Trophoblast cell (in vitro differentiated cells and primary cell): ENCODE measurements around the gene ADSS1.
A peak's percentile ranks its signal among the peaks of the same experiment; 100 is the strongest.

Experiments used
- DNase-seq, 2 donors: peaks; one replicate each; pipeline ENCODE4 v3.0.0-alpha.2; 2016
- H2AFZ ChIP-seq: 2 replicates; pipeline ENCODE4 v1.6.1; 2013; ENCODE audit warnings: low read length, moderate library complexity, mild to moderate bottlenecking; ENCODE audit not compliant: insufficient read depth, poor library complexity
- H2AK5ac ChIP-seq: 2 replicates; pipeline ENCODE4 v1.6.1; 2013; ENCODE audit warnings: mild to moderate bottlenecking, low read length
- H2BK120ac ChIP-seq: 2 replicates; pipeline ENCODE4 v1.6.1; 2013; ENCODE audit warnings: low read length, mild to moderate bottlenecking, moderate library complexity; ENCODE audit not compliant: insufficient read depth, poor library complexity
- H2BK12ac ChIP-seq: 2 replicates; pipeline ENCODE4 v1.6.1; 2013; ENCODE audit warnings: mild to moderate bottlenecking, low read length, moderate library complexity
- H2BK5ac ChIP-seq: 2 replicates; pipeline ENCODE4 v1.6.1; 2013; ENCODE audit warnings: low read length, low read depth, moderate library complexity, mild to moderate bottlenecking; ENCODE audit not compliant: poor library complexity
- H3K14ac ChIP-seq: 2 replicates; pipeline ENCODE4 v1.6.1; 2013; ENCODE audit warnings: mild to moderate bottlenecking, low read length
- H3K18ac ChIP-seq: 2 replicates; pipeline ENCODE4 v1.6.1; 2013; ENCODE audit warnings: mild to moderate bottlenecking, low read length
- H3K23ac ChIP-seq: 2 replicates; pipeline ENCODE4 v1.6.1; 2013; ENCODE audit warnings: low read length
- H3K27ac ChIP-seq: 2 replicates; pipeline ENCODE4 v1.5.1; 2013; ENCODE audit warnings: low read depth, mild to moderate bottlenecking, inconsistent platforms, low read length, moderate library complexity
- H3K27me3 ChIP-seq: 2 replicates; pipeline ENCODE4 v1.6.1; 2013; ENCODE audit warnings: inconsistent platforms, mild to moderate bottlenecking, low read length, moderate library complexity; ENCODE audit not compliant: insufficient read depth
- H3K36me3 ChIP-seq, 2 experiments: 1 replicate in 1 of 2; 2 replicates in 1 of 2; pipeline ENCODE4 v1.6.1; 2013; ENCODE audit warnings: low read length in 2 of 2, mild to moderate bottlenecking in 2 of 2, moderate library complexity in 1 of 2; ENCODE audit not compliant: insufficient read depth in 2 of 2, control insufficient read depth in 1 of 2
- H3K4ac ChIP-seq: 2 replicates; pipeline ENCODE4 v1.6.1; 2013; ENCODE audit warnings: low read depth, mild to moderate bottlenecking, low read length, moderate library complexity
- H3K4me1 ChIP-seq, 2 experiments: 1 replicate in 1 of 2; 2 replicates in 1 of 2; pipeline ENCODE4 v1.6.1; 2013; ENCODE audit warnings: low read length in 2 of 2, mild to moderate bottlenecking in 2 of 2, moderate library complexity in 1 of 2; ENCODE audit not compliant: insufficient read depth in 2 of 2, control insufficient read depth in 1 of 2
- H3K4me2 ChIP-seq: 2 replicates; pipeline ENCODE4 v1.6.1; 2013; ENCODE audit warnings: inconsistent platforms, mild to moderate bottlenecking, low read length, moderate library complexity
- H3K4me3 ChIP-seq: 2 replicates; pipeline ENCODE4 v1.5.1; 2013; ENCODE audit warnings: mild to moderate bottlenecking, low read depth, low read length, inconsistent platforms
- H3K79me1 ChIP-seq: one replicate; pipeline ENCODE4 v1.6.1; 2013; ENCODE audit warnings: low read length
- H3K79me2 ChIP-seq: 2 replicates; pipeline ENCODE4 v1.6.1; 2013; ENCODE audit warnings: low read length, mild to moderate bottlenecking; ENCODE audit not compliant: control insufficient read depth, insufficient read depth, poor library complexity
- H3K9ac ChIP-seq: 2 replicates; pipeline ENCODE4 v1.6.1; 2013; ENCODE audit warnings: mild to moderate bottlenecking, low read length
- H3K9me3 ChIP-seq: 2 replicates; pipeline ENCODE4 v1.6.1; 2013; ENCODE audit warnings: low read depth, mild to moderate bottlenecking, control low read depth, inconsistent platforms, low read length; ENCODE audit not compliant: insufficient read depth
- H4K12ac ChIP-seq: 2 replicates; pipeline ENCODE4 v1.6.1; 2013; ENCODE audit warnings: low read depth, mild to moderate bottlenecking, low read length, moderate library complexity
- H4K8ac ChIP-seq: 2 replicates; pipeline ENCODE4 v1.6.1; 2013; ENCODE audit warnings: low read depth, mild to moderate bottlenecking, low read length, moderate library complexity
- H4K91ac ChIP-seq: one replicate; pipeline ENCODE4 v1.6.1; 2013; ENCODE audit warnings: low read depth, mild to moderate bottlenecking, low read length, moderate library complexity
- WGBS: extraction: QIAGEN DNeasy Blood & Tissue Kit; methylation state at CpG from one replicate; pipeline ENCODE4 v1.1.7; 2013; ENCODE audit warnings: missing lambda C conversion rate; ENCODE audit not compliant: insufficient read length, insufficient coverage; ENCODE audit errors: extremely low coverage; 5-methylcytosine and 5-hydroxymethylcytosine counted together

ADSS1 gene

GRCh38 chr14:104782086-104782807 lies 58.2 kb downstream of the ADSS1 start:
- no CpG with 5 or more reads among the region's 28 CpGs for WGBS
- H3K18ac ChIP-seq: no peak overlapping the region
- H4K91ac ChIP-seq: no peak overlapping the region
- H3K27ac ChIP-seq: no peak overlapping the region
- no peaks in the 10 kb centered on the region for H3K27me3 ChIP-seq
- H4K12ac ChIP-seq: no peak overlapping the region
- DNase-seq: no peak
- H2BK120ac ChIP-seq: no peak overlapping the region
- H3K9ac ChIP-seq: no peak overlapping the region
- H3K4ac ChIP-seq: no peak overlapping the region
- H3K14ac ChIP-seq: no peak overlapping the region
- H3K79me1 ChIP-seq: no peaks in the 10 kb centered on the region
- no peak overlapping the region for H3K4me2 ChIP-seq
- no peak overlapping the region for H2AFZ ChIP-seq
- no peak overlapping the region for H2AK5ac ChIP-seq
- H3K79me2 ChIP-seq: no peaks in the 10 kb centered on the region
- no peak overlapping the region for H2BK5ac ChIP-seq
- H3K9me3 ChIP-seq: peaks cover 4% of the 10 kb centered on the region
- no peak overlapping the region for H3K4me3 ChIP-seq
- no peak overlapping the region for H4K8ac ChIP-seq
- no peak overlapping the region for H3K23ac ChIP-seq
- peaks cover 83 to 85% of the 10 kb centered on the region in 2 experiments for H3K36me3 ChIP-seq
- no peaks in the 10 kb centered on the region for H3K4me1 ChIP-seq
- no peak overlapping the region for H2BK12ac ChIP-seq

DNA sequence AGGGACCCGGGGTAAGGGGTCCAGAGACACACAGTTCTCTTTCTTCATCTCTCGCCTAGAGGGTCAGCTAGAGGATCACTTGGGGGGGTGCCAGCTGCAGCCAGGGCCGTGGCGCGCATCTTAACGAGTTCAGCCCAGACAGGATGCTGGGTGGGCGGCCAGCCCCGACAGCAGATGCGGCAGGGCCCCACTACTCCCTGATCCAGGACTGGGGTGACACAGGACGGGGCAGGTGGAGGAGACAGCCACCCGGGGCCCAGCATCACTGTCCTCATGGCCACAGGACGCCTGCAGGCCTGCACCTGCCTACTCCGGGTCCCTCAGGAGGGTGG lies 58.7 kb downstream of the ADSS1 start:
- H3K9me3 ChIP-seq: peaks cover 3% of the 10 kb centered on the region
- peaks cover 83 to 86% of the 10 kb centered on the region in 2 experiments for H3K36me3 ChIP-seq
- no peak overlapping the region for H3K4me2 ChIP-seq
- H3K23ac ChIP-seq: no peak overlapping the region
- H3K27me3 ChIP-seq: no peaks in the 10 kb centered on the region
- no peak overlapping the region for H3K18ac ChIP-seq
- H3K79me1 ChIP-seq: no peaks in the 10 kb centered on the region
- no peaks in the 10 kb centered on the region for H3K4me1 ChIP-seq
- H3K4ac ChIP-seq: no peak overlapping the region
- no peak overlapping the region for H2BK12ac ChIP-seq
- no peak overlapping the region for H3K14ac ChIP-seq
- H3K79me2 ChIP-seq: no peaks in the 10 kb centered on the region
- no peak overlapping the region for H3K27ac ChIP-seq
- no peak overlapping the region for H2AK5ac ChIP-seq
- no peak overlapping the region for H2BK120ac ChIP-seq
- H3K4me3 ChIP-seq: no peak overlapping the region
- H4K91ac ChIP-seq: no peak overlapping the region
- no peak overlapping the region for H4K12ac ChIP-seq
- H2AFZ ChIP-seq: no peak overlapping the region
- no peak overlapping the region for H4K8ac ChIP-seq
- WGBS: no CpG with 5 or more reads among the region's 13 CpGs
- no peak overlapping the region for H3K9ac ChIP-seq
- DNase-seq: no peak
- no peak overlapping the region for H2BK5ac ChIP-seq

DNA sequence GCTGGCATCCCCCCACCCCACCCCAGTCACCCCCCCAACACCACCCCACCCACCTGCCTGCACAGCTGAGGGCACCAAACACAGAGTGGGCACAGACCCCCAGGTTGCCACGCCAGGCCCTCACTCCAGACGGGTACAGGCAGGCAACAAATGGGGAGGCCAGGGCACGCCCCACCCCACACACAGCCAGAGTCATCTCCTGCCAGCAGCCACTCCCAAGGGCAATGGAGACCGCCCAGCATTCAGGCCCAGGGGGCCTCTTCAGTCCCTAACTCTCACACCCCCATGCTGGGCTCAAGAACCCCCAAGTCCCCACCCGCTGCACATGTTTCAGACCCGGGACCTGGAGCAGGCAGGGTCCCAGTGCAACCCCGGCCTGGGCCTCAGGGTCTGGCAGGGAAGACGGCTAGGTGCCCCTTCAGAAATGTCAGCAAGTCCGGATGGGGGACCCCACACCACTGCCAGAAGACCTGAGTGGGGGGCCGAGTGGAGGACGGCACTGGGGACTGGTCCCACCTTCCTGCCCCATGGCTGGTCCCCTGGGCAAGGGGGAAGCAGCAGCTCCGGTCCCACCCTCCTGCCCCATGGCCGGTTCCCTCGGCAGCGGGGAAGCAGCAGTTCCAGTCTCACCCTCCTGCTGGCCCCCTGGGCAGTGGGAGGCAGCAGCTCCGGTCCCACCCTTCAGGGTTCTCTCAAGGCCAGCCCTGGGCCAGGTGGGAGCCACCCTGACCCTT lies 59.6 kb downstream of the ADSS1 start:
- Histone ChIP-seq H3K4me2 (no peak overlapping the region), H4K12ac (no peak overlapping the region), H3K27me3 (no peaks in the 10 kb centered on the region), H3K9me3 (peaks cover 3% of the 10 kb centered on the region), H3K4me3 (no peak overlapping the region), H3K4me1 (no peaks in the 10 kb centered on the region), H3K18ac (no peak overlapping the region), H4K8ac (no peak overlapping the region), H3K14ac (no peak overlapping the region), H3K36me3 (peaks cover 83 to 89% of the 10 kb centered on the region in 2 experiments), H2AFZ (no peak overlapping the region), H4K91ac (no peak overlapping the region), H3K79me1 (no peaks in the 10 kb centered on the region), H3K9ac (no peak overlapping the region), H3K27ac (no peak overlapping the region), H2BK12ac (no peak overlapping the region), H2BK5ac (no peak overlapping the region), H3K79me2 (no peaks in the 10 kb centered on the region), H2AK5ac (no peak overlapping the region), H3K4ac (no peak overlapping the region), H3K23ac (no peak overlapping the region), H2BK120ac (no peak overlapping the region)
- WGBS: no CpG with 5 or more reads among the region's 16 CpGs
- no peak for DNase-seq

DNA sequence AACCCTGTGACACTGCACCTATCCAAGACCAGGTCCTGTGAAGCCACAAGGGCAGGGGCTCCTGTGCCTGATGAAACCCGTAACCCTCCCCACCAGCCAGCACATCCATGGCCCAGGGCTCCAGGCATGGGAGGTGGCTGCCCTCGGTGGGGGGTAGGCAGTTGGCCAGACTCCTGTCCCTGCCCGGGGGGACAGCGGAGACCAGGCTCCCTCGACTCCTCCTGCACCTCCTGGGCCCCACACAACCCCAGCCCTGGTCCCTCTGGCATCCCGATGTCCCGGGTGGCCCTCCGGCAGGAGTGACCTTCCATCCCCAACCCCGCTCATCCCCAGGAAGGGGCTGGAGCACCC lies 60.2 kb downstream of the ADSS1 start:
- Histone ChIP-seq H3K23ac (no peak overlapping the region), H3K9ac (no peak overlapping the region), H3K18ac (peak overlapping the region; percentile 14), H3K14ac (no peak overlapping the region), H2BK12ac (no peak overlapping the region), H2AK5ac (no peak overlapping the region), H2BK120ac (no peak overlapping the region), H3K27me3 (no peaks in the 10 kb centered on the region), H3K36me3 (peaks cover 84 to 89% of the 10 kb centered on the region in 2 experiments), H3K79me1 (no peaks in the 10 kb centered on the region), H3K9me3 (peaks cover 3% of the 10 kb centered on the region), H3K79me2 (no peaks in the 10 kb centered on the region), H2BK5ac (no peak overlapping the region), H4K91ac (no peak overlapping the region), H4K8ac (no peak overlapping the region), H4K12ac (no peak overlapping the region), H3K4me2 (no peak overlapping the region), H3K27ac (no peak overlapping the region), H2AFZ (no peak overlapping the region), H3K4me1 (no peaks in the 10 kb centered on the region), H3K4ac (no peak overlapping the region), H3K4me3 (no peak overlapping the region)
- no peak for DNase-seq
- WGBS: no CpG with 5 or more reads among the region's 9 CpGs
